ENCODE measurements around the gene PTCD1. TPM values are rescaled to one million over a fixed set of nuclear protein-coding genes. Genes with fewer than 3 reads are reported as not detected.
A peak's percentile ranks its signal among the peaks of the same experiment; 100 is the strongest.

PTCD1 gene
- polyA plus RNA-seq, 1 donor, result 3.7 TPM

- DNase-seq (ENCODE audit: low read depth), result no peak
Observed at GRCh38 chr7:99409192-99409572, 29.4 kb downstream of the PTCD1 start.

- peak; percentile 82 for DNase-seq (ENCODE audit: low read depth)
Observed at GRCh38 chr7:99408379-99409191, 30.0 kb downstream of the PTCD1 start, which contains the start of the genes BUD31 and PDAP1. Gene BUD31 (plus strand): TSS chr7:99408969. CDS start chr7:99411093, 2,124 bp downstream. Gene PDAP1 (minus strand): TSS chr7:99408597. CDS start chr7:99408548, 49 bp downstream.

- no peak for DNase-seq (ENCODE audit: low read depth)
Observed at GRCh38 chr7:99407872-99408378, 30.7 kb downstream of the PTCD1 start.

- DNase-seq (ENCODE audit: low read depth), result no peak
Observed at GRCh38 chr7:99406557-99406956, 32.0 kb downstream of the PTCD1 start.

- no peak for DNase-seq (ENCODE audit: low read depth)
Observed at GRCh38 chr7:99404977-99405320, 33.6 kb downstream of the PTCD1 start.

- no peak for DNase-seq (ENCODE audit: low read depth)
Observed at GRCh38 chr7:99404235-99404976, 34.2 kb downstream of the PTCD1 start.

GRCh38 chr7:99403764-99404163 lies 34.8 kb downstream of the PTCD1 start:
- DNase-seq (ENCODE audit: low read depth), result no peak

DNA sequence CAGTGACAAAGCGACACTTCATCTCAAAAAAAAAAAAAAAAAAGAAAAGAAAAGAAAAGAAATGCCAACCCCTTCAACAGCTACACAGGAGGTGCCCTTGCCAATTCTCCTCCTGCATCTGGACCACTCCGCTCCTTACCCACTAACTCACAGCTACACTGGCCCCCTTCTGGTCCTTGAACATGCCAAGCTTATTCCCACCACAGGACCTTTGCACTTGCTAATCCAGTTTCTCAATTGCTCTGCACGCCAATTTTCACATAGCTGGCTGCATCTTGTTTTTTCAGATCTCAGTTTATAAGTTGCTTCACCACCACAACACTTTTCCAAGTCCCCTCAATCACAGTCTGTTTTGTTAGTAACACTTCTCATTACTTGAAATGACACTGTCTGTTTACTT lies 35.7 kb downstream of the PTCD1 start:
- DNase-seq (ENCODE audit: low read depth), result no peak

- no peak for DNase-seq (ENCODE audit: low read depth)
Observed at GRCh38 chr7:99399597-99399996, 39.0 kb downstream of the PTCD1 start.

GRCh38 chr7:99398891-99399445 lies 39.6 kb downstream of the PTCD1 start:
- DNase-seq (ENCODE audit: low read depth), result no peak

GRCh38 chr7:99397297-99397983 lies 41.2 kb downstream of the PTCD1 start:
- DNase-seq (ENCODE audit: low read depth), result no peak

GRCh38 chr7:99396418-99397296 lies 41.9 kb downstream of the PTCD1 start:
- no peak for DNase-seq (ENCODE audit: low read depth)

DNA sequence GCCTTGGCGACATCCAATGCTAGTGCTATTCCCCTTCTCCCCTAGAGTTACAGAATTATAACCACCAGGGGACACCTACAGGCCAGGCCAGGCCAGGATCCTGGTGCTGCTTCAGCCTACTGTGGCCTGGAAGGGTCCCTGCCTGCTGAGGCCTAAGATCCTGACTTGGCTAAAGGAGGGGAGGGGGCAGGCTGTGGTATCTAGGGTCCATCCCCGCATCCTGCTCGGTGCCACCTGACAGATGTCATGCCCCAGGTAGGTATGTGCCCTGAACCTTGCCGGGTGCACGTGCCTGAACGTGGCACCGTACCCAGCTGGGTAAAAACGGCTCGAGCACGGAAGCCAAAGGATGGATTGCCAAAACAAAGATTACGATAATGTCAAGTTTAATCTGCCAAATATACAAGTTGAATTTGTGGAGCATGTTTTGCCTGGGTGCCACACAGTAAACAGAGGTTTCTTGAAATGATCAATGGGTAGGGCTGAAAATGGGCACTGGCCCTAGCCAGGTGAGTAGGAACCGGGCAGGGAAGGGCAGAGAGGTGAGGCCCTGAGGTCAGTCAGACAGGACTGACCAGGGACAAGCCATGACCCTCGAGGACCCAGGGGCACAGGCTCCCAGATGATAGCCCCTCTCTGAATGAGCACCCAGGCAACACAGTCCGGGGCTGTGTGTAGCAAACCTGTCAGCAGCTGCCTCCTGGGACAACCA lies 42.8 kb downstream of the PTCD1 start:
- no peak for DNase-seq (ENCODE audit: low read depth)

DNA sequence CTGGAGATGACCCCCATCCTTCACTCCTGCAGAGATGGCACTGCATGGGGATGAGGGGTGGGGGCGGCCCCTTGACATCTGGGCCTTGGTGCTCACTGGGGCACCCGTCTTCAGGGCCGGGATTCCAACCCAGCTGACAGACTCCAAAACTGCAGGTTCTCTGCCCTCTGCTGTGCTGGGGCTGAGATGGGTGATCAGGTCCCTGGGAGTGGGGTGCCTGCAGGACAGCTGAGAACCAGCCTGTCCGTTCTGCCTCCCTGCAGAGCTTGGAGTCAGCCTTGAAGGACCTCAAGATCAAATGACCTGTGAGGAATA lies 44.5 kb downstream of the PTCD1 start:
- no peak for DNase-seq (ENCODE audit: low read depth)

DNA sequence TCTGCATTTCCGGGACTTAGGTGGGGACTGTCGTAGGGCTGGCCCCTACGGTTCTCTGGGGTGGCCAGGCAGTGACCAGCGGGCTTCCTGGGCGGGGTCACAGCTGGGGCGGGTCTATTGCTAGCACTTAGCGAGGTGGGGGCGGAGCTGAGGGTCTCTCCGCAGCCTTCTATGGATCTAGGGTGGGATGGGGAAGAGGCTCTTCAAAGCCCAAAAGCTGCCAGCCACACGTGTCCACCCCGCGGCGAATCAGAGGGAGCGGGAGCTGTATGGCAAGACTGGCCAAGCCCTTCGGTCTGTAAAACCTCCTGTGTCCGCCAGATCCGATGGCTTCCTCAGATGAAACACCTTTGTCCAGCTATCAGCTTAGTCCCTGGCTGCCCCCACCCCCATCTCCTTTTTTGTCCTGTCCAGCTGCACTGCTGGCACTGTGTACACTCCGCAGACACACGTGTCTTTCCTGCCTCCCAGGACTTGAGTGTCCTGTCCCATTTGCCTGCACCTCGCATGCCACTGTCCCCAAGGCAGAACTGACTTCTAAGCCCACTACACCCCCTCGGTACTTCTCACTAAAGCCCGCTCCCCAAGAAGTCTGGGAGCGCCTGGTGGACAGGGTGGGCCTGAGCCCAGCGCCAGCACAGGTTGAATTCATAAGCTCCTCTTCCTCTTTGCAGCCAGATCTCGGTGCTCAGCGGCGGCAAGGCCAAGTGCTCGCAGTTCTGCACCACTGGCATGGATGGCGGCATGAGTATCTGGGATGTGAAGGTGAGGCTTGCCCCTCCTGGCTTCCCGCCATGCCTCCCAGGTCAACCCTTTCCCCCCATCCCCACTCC lies 45.0 kb downstream of the PTCD1 start:
- no peak for DNase-seq (ENCODE audit: low read depth)

DNA sequence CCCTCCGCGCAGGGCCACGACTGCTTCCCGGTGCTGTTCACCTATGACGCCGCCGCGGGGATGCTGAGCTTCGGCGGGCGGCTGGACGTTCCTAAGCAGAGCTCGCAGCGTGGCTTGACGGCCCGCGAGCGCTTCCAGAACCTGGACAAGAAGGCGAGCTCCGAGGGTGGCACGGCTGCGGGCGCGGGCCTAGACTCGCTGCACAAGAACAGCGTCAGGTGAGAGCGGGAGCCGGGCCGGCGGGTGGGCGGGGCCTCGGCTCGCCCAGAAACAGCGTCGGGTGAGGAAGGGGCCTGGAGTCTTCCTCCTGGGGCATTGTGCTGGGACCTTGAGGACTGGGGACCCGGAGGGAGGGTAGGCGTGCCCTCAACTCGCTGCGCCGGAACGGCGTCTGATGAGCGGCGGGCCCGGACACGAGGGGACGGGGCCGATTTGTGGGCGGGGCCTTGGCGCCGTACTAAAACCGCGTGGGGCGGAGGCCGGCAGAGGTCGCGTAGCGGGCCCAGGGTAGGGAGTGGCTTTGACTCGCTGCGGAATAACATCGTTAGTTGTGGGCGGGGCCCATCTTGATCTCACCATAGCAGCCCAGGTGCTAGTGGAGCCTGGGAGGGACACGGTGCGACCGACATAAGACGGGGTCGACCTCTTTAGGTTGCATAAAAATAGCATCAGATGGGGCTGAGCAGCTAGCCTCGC lies 45.8 kb downstream of the PTCD1 start:
- no peak for DNase-seq (ENCODE audit: low read depth)

GRCh38 chr7:99392046-99392445 lies 46.6 kb downstream of the PTCD1 start:
- DNase-seq (ENCODE audit: low read depth), result no peak

DNA sequence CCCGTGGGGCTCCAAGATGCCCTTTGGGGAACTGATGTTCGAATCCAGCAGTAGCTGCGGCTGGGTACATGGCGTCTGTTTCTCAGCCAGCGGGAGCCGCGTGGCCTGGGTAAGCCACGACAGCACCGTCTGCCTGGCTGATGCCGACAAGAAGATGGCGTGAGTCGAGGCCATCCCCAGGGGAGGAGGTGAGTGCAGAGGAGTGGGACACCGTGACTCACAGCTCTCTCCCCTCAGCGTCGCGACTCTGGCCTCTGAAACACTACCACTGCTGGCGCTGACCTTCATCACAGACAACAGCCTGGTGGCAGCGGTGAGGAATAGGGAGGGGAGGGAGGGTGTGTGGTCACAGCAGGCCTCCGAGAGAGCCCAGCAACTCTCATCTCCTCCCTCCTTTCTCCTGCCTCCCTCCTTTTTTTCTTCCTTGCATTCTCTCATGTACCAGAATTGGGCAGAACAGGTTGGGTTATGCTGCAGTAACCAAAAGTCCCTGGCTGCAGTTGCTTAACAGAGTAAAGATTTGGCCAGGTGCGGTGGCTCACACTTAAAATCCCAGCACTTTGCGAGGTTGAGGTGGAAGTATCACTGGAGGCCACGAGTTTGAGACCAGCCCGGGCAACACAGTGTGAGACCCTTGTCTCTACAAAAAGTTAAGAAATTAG lies 47.5 kb downstream of the PTCD1 start:
- no peak for DNase-seq (ENCODE audit: low read depth)
